H1 (cell line): ENCODE measurements around the gene KCNAB3. TPM values are rescaled to one million over a fixed set of nuclear protein-coding genes. Genes with fewer than 3 reads are reported as not detected.

Experiments used
- ATF2 ChIP-seq: IDR thresholded peaks from 2 replicates; pipeline ENCODE4 v1.6.1; 2012; ENCODE audit warnings: low read length, inconsistent platforms
- BACH1 ChIP-seq: IDR thresholded peaks from 2 replicates; pipeline ENCODE4 v1.6.1; 2012; ENCODE audit warnings: low read length, improper control_type of control experiment
- JUN ChIP-seq: IDR thresholded peaks from 2 replicates; pipeline ENCODE4 v1.6.1; 2011; ENCODE audit warnings: low read depth, mild to moderate bottlenecking, improper control_type of control experiment, low read length
- RBBP5 ChIP-seq: IDR thresholded peaks from 2 replicates; pipeline ENCODE4 v1.7.1; 2012; ENCODE audit warnings: low read depth, mild to moderate bottlenecking, inconsistent platforms, low read length, moderate library complexity, borderline replicate concordance
- SUZ12 ChIP-seq: fragments of 200-600 bp; sonication (generic); IDR thresholded peaks from 2 replicates; pipeline ENCODE4 v1.6.1; 2012; ENCODE audit warnings: mild to moderate bottlenecking, inconsistent platforms, low read length, moderate library complexity, mixed read lengths
- polyA plus RNA-seq, 7 experiments: library from polyadenylated mRNA; depleted of rRNA in 3 of 7; stranded (reverse) in 5 of 7; unstranded in 2 of 7; fragments of >200 nt in 5 of 7; fragments of 200-250 nt in 2 of 7; gene quantifications; 1 replicate in 5 of 7; 2 replicates in 1 of 7; 4 replicates in 1 of 7; pipeline versions ENCODE4 v1.2.1 to v1.2.3, GENCODE V29; 2011 to 2013; ENCODE audit warnings: missing spikeins in 2 of 7, mixed read lengths in 2 of 7
- total RNA-seq: library from RNA; stranded (reverse); fragmentation: NEBNext Ultra II Directional; extraction: Animal tissue kit (Norgen Biotek cat#: 25700); gene quantifications from 2 replicates; pipeline ENCODE4 v1.2.1, GENCODE V29; 2021

Gene KCNAB3
- total and polyA plus RNA-seq, 2 of the 8 experiments (the other 6 are each of a cell fraction or from before 2014, with no cell fraction given): 1.7 to 2.4 TPM

GRCh38 chr17:7930841-7931631, 1.4 kb upstream of the KCNAB3 start (continued):
- TF ChIP-seq SUZ12 (no peak), BACH1 (no peak), ATF2 (no peak), RBBP5 (no peak), JUN (no peak)
